NCI-H226 (cell line): Measurements from ENCODE around the gene HOXA3.
A peak's percentile ranks its signal among the peaks of the same experiment; 100 is the strongest.

Source experiments
- DNase-seq: peaks from one replicate; pipeline ENCODE4 v3.0.0-alpha.2; 2015

HOXA3 gene

GRCh38 chr7:27189295-27189996, 37.1 kb upstream of the HOXA3 start:
- no peak for DNase-seq

- no peak for DNase-seq
Measured at GRCh38 chr7:27188386-27189294, 36.3 kb upstream of the HOXA3 start.

GRCh38 chr7:27187475-27188385, 35.3 kb upstream of the HOXA3 start:
- no peak for DNase-seq

- no peak for DNase-seq
Measured at GRCh38 chr7:27186668-27187474, 34.5 kb upstream of the HOXA3 start.

GRCh38 chr7:27185854-27186667, 33.7 kb upstream of the HOXA3 start:
- DNase-seq, result no peak

GRCh38 chr7:27185013-27185853, 32.9 kb upstream of the HOXA3 start, which contains the start of gene HOXA11:
Gene HOXA11, minus strand, starts transcription at chr7:27185232. Its CDS starts 88 bp downstream, at chr7:27185144.
- no peak for DNase-seq

- no peak for DNase-seq
Measured at GRCh38 chr7:27184337-27185012, 32.1 kb upstream of the HOXA3 start.

GRCh38 chr7:27183682-27184336, 31.4 kb upstream of the HOXA3 start:
- no peak for DNase-seq

GRCh38 chr7:27182861-27183681, 30.7 kb upstream of the HOXA3 start:
- DNase-seq, result no peak

GRCh38 chr7:27182285-27182841, 30.0 kb upstream of the HOXA3 start:
- no peak for DNase-seq

- no peak for DNase-seq
Measured at GRCh38 chr7:27181795-27182275, 29.5 kb upstream of the HOXA3 start.

- DNase-seq, result no peak
Measured at GRCh38 chr7:27180431-27181420, 28.3 kb upstream of the HOXA3 start.

- peak; percentile 63 for DNase-seq
Measured at GRCh38 chr7:27179503-27180430, 27.4 kb upstream of the HOXA3 start.

- DNase-seq, result no peak
Measured at GRCh38 chr7:27179030-27179429, 26.6 kb upstream of the HOXA3 start.

- no peak for DNase-seq
Measured at GRCh38 chr7:27178366-27178765, 26.0 kb upstream of the HOXA3 start.
